GM13977 (cell line): Measurements from ENCODE around the gene RHEX.
"Not testable (repeated sequence)": the region's sequence is repeated elsewhere in the genome, so short reads cannot be mapped to it uniquely, and the experiment has no call there.

Experiments used
- DNase-seq: peaks from one replicate; pipeline ENCODE4 v3.0.0; 2012; ENCODE audit warnings: low spot score
- in situ Hi-C: fragments of 300-500 bp; cut with MboI; formaldehyde crosslinking; loops from one replicate; pipeline ENCODE4 v1.12.0; 2022; ENCODE audit warnings: low sequenced_read_pairs, low pct_unique_long_range_greater_than_20kb, mixed read lengths, inconsistent platforms; ENCODE audit not compliant: unreplicated experiment
- TF ChIP-seq, protein P1 (sequence below): IDR thresholded peaks from 2 replicates; pipeline ENCODE4 v1.5.1; 2012; ENCODE audit warnings: mild to moderate bottlenecking, control low read depth; ENCODE audit not compliant: insufficient read depth; ENCODE audit errors: extremely low read depth, missing control alignments

RHEX gene, protein sequence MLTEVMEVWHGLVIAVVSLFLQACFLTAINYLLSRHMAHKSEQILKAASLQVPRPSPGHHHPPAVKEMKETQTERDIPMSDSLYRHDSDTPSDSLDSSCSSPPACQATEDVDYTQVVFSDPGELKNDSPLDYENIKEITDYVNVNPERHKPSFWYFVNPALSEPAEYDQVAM

DNA sequence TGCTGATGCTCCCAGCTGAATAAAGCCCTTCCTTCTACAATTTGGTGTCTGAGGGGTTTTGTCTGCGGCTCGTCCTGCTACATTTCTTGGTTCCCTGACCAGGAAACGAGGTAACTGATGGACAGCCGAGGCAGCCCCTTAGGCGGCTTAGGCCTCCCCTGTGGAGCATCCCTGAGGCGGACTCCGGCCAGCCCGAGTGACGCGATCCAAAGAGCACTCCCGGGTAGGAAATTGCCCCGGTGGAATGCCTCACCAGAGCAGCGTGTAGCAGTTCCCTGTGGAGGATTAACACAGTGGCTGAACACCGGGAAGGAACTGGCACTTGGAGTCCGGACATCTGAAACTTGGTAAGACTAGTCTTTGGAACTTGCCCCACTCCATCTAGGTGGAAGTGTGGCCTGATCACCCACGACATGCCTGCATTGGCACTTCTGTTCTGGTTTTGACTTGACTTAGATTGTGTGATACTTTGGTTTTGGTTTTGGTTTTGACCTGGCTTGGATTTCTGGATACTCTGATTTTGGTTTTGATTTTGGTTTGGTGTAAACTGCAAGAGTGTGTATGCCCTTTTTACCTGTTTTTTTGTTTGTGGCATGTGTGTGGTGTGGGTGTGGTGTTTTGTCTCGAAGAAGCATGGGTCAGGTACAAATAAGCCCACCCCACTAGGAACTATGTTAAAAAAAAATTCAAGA is at the start of gene RHEX:
Gene RHEX, plus strand, starts transcription at position 255 of the 692 bp plus-strand sequence. CDS start 44,656 bp downstream, outside the sequence.
- in situ Hi-C loops, DNase-seq: not testable (repeated sequence)

DNA sequence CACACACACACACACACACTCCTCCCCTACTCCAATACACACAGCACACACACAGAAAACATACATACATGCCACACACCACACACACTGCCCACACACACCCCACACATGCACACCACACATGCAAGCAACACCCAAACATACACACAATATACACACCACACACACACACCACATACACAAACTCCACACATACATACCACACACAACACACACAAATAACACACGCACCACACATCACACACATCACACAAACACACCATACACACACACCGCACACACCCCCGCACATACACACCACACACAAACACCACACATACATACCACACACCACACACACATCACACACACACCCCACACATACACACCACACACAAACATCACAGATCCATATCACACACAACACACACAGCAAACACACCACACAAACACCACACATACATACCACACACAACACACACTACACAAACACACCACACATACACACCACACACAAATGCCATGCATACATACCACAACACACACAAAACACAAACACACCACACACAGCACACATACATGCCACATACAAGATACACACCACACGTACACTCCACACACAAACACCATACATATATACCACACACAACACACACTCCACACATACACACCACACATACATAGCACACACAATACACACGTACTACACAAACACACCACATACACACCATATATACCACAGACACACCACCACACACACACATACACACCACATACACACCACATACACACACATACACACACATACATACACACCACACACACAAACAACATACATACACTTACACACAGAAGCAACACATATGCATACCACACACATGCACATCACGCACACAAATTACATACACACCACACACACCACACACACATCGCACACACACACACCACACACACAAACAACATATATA is 48.8 kb upstream of the RHEX start:
- TF ChIP-seq, protein P1, sequence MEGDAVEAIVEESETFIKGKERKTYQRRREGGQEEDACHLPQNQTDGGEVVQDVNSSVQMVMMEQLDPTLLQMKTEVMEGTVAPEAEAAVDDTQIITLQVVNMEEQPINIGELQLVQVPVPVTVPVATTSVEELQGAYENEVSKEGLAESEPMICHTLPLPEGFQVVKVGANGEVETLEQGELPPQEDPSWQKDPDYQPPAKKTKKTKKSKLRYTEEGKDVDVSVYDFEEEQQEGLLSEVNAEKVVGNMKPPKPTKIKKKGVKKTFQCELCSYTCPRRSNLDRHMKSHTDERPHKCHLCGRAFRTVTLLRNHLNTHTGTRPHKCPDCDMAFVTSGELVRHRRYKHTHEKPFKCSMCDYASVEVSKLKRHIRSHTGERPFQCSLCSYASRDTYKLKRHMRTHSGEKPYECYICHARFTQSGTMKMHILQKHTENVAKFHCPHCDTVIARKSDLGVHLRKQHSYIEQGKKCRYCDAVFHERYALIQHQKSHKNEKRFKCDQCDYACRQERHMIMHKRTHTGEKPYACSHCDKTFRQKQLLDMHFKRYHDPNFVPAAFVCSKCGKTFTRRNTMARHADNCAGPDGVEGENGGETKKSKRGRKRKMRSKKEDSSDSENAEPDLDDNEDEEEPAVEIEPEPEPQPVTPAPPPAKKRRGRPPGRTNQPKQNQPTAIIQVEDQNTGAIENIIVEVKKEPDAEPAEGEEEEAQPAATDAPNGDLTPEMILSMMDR = no peak
- in situ Hi-C loops = no loop called here
- DNase-seq = no peak

DNA sequence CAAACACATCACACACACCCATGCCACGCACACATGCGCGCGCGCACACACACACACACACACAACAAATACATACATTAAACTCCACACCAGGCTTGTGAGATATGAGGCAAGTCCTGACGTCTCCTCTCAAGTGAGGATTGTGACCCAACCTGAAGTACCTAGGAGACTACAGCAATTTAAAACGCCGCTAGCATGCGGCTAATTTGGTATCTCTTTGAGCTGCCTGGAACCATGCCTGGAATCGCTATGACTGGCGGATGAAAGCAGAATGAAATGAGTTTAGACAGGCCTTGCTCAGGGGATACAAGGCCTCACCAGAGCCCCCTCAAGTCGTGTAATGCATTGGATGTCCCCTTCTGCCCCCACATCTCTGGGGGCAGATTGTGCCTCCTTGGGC is 48.1 kb upstream of the RHEX start:
- no peak for DNase-seq
- TF ChIP-seq, protein P1 = no peak
- in situ Hi-C loops = no loop called here

DNA sequence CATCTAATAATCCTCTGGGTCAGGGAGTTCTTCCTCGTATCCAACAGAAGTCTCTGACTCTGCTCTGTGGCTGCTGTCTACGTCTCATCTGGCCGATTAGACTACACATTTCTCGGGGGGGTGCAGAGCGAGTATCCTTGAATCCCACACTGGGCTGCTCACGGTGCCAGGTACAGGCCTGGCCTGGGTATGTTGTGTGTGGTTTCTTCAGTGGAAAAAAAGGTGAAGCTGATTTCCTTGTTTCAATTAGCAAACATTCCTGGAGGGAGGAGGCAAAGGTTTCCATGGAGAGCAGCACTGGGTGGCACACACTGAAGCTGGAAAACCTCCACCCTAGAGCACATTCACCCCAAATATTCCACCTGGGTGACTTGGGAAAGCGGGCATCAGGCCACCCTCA is 47.7 kb upstream of the RHEX start:
- TF ChIP-seq, protein P1 = no peak
- in situ Hi-C loops = no loop called here
- DNase-seq = no peak

DNA sequence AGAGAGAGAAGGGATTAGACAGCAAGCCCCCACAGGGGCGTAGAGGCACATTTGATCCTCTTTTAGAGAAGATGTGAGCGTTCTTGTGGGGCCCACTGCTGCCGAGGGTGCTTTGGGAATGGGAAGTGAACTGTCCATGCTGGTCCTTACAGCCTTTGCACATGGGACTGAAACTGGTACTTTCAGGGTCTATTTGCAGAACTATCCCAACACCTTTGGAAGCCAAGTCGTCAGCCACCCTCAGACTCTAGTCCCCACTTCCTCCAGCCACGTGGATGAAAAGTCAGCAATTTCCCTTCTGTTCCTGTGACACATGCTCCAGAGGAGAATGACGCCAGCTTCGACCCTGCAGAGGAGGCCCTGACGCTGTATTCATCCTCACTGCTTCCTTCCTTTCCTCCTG is 47.2 kb upstream of the RHEX start:
- TF ChIP-seq, protein P1 = no peak
- in situ Hi-C loops = no loop called here
- DNase-seq = no peak

DNA sequence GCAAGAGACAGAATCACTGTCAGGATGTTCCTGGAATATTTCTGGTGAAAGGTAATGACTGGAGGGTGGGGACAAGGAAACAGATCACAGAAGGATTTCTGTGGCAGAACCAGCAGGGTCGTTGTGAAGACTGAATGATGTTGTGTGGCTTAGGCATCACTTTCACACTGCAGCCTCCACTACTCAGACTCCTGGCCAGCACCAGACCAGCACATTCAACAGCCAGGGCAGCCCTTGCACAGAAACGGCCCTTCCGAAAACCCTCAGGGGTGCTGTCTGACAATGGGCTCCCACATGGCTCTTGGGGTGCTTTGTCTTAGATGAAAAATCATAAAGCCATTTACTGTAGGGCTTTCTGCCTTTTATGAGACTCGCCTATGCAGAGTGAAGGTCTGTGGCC is 46.0 kb upstream of the RHEX start:
- DNase-seq = no peak
- TF ChIP-seq, protein P1 = no peak
- in situ Hi-C loops = no loop called here
